T-helper 22 cell (primary cell): ENCODE results near the gene ATPAF1.

Source experiments
- DNase-seq: peaks from one replicate; pipeline ENCODE4 v3.0.0-alpha.2; 2020; ENCODE audit warnings: low read depth

The ATPAF1 gene

DNA sequence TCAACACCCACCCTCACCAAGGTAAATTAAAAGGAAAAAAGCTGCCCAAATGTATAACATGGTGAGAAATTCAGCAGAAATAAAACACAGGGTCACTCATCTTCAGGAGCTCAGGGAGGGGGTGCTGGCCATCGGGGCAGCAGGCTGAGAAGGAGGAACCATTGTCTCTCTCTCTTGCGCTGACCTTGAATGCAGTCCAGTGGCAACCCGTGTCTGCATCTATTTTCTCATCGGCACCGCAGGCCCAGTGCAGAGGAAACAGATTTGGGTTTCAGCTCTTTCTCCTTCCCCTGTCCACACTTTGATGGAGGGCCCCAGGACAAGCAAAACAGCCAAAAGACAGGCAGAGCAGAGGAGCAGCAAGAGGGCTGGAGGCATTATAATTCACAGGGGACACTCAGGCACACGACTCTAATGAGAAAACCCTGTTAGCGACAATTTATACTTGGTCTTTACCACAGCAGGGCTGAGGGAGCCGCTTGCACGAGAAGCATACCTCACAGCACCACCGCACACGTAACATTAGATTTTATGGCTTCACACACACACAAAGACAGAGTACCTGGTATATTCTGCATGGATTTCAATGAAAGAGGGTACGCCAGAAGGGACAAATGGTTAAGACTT lies 82.7 kb downstream of the ATPAF1 start:
- DNase-seq: no peak

DNA sequence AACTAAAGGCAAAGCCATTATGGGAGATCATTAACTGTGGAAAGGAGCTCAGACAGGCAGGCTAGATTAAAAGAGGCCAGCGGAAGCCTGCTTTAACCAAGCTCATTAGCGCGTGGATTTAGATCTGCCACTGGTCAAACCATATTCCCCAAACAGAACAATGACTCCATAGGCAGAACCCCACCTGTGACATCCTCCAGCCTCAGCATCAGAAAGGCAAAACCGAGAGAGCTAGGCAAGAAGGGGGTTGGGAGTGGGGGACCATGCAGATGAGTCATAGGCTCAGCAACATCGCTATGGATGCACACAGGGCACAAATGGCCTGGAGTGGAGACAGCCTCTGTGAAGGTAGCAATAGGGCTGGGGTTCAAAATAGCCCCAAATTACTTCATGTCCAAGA lies 84.7 kb downstream of the ATPAF1 start:
- no peak for DNase-seq

GRCh38 chr1:46582972-46583371 lies 85.2 kb downstream of the ATPAF1 start:
- DNase-seq: no peak
